ENCODE measurements around the gene TMOD2.

DNA sequence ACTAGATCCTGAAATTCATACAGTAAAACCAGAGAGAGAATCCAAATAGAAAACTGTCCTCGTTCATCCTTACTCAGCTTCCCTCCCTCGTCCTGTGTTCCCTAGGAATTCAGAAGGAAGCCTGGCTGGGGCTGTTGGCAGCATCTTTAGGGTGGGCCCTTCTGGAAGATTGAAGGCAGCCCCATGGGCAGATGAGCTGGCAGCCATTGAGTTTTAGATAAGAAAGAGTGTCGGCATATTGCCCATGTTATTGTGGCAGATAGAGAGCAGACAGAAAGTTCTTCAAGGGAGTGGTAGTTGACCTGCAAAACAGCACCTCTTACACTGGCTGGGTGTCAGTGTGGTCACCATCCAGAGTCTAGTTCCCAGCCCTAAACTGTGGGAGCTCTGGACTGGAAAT lies 23.5 kb downstream of the TMOD2 start:
- TF ChIP-seq, protein P1, sequence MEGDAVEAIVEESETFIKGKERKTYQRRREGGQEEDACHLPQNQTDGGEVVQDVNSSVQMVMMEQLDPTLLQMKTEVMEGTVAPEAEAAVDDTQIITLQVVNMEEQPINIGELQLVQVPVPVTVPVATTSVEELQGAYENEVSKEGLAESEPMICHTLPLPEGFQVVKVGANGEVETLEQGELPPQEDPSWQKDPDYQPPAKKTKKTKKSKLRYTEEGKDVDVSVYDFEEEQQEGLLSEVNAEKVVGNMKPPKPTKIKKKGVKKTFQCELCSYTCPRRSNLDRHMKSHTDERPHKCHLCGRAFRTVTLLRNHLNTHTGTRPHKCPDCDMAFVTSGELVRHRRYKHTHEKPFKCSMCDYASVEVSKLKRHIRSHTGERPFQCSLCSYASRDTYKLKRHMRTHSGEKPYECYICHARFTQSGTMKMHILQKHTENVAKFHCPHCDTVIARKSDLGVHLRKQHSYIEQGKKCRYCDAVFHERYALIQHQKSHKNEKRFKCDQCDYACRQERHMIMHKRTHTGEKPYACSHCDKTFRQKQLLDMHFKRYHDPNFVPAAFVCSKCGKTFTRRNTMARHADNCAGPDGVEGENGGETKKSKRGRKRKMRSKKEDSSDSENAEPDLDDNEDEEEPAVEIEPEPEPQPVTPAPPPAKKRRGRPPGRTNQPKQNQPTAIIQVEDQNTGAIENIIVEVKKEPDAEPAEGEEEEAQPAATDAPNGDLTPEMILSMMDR (IDR thresholded peaks at IDR 0.05), result no peak
- TF ChIP-seq POLR2AphosphoS5 (IDR thresholded peaks at IDR 0.05), result no peak
- TF ChIP-seq POLR2A (IDR thresholded peaks at IDR 0.05), result no peak

Measured in transverse colon (tissue), 4 donors.